Measurements from ENCODE around the gene HDAC4. TPM values are rescaled to one million over a fixed set of nuclear protein-coding genes. Genes with fewer than 3 reads are reported as not detected.

The HDAC4 gene
- total RNA-seq, 4 donors from 2014 or later, result 12.9 to 91.6 (median 39.8) TPM

DNA sequence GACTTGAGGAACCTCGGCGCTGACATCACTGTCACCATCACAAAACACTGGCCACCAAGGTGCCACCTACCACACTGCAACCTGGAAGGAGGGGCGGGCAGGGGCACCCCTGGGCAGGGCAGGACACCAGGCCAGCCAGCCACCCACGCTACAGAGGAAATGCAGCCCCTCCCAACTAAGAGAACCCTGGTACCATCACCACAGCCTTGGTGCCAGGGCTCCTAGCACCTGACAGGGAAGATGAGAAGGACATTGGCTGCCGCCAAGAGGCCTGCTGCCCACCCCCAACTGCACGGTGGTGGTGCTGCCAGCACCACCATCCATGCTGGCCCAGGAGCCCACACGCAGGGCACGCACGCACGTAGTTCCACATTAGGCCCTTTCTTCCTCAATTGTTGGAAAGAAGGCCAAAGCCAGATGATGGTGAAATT, 88.7 kb downstream of the HDAC4 start:
- no peaks in the 10 kb centered on the region for H3K36me3 ChIP-seq
- intact Hi-C loops (cut with DNase I), result loop anchor here (10.0 kb wide), 1 partner anchor 73 kb away; no protein-coding TSS in a partner anchor
- H3K27me3 ChIP-seq, result no peaks in the 10 kb centered on the region
- no peak overlapping the region for H3K27ac ChIP-seq
- peaks cover 12 to 37% of the 10 kb centered on the region in 2 donors for H3K4me1 ChIP-seq
- DNase-seq, result no peak
- 95 to 97% methylated on average over 9 to 10 of the region's 10 CpGs for WGBS, 2 donors
- no peak for TF ChIP-seq POLR2A (IDR thresholded peaks at IDR 0.05)
- TF ChIP-seq, protein P1, sequence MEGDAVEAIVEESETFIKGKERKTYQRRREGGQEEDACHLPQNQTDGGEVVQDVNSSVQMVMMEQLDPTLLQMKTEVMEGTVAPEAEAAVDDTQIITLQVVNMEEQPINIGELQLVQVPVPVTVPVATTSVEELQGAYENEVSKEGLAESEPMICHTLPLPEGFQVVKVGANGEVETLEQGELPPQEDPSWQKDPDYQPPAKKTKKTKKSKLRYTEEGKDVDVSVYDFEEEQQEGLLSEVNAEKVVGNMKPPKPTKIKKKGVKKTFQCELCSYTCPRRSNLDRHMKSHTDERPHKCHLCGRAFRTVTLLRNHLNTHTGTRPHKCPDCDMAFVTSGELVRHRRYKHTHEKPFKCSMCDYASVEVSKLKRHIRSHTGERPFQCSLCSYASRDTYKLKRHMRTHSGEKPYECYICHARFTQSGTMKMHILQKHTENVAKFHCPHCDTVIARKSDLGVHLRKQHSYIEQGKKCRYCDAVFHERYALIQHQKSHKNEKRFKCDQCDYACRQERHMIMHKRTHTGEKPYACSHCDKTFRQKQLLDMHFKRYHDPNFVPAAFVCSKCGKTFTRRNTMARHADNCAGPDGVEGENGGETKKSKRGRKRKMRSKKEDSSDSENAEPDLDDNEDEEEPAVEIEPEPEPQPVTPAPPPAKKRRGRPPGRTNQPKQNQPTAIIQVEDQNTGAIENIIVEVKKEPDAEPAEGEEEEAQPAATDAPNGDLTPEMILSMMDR (IDR thresholded peaks at IDR 0.05), result no peak
- H3K9me3 ChIP-seq, result no peaks in the 10 kb centered on the region
- H3K4me3 ChIP-seq (replicated peaks in 1 of 3), result no peak overlapping the region

DNA sequence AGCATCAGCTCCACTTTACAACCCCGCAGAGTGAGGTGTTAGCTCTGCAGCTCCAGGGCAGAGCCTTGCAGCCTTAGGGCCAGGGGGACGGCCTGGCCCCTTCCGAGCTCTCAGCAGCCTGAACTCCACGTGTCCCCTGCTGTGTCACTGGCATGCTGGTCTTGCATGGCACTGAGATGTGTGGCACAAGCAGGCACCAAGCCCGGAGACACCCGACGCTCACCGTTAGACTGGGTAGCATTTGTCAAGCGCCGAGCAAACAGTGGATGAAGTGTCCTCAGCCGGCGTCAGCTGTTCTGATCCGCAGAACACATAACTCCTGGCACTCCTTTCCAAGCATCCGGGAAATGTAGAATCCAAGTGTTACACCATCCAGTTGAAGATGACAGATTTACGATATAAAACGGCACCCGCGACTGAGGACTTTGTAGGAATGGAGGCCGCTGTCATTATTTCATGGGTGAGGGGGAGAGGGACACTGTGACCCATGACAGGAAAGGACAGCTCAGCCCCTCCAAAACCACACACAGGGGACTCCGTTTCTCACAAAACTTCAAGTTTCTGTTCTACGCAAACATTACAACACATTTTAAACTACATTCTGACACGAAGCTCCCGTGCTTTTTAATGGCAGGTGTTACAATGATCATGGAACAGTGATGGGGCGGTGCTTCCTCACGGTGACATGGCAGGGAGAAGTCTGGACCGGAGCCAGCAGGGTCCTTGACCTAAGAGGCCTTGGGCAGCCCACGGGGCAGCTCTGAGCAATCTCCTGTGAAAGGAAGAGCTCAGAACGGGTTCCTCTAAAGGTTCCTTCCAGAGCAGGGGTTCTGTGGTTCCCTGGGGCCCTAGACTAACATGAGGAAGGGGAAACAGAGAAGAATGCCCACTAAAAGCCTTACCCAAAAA, 89.4 kb downstream of the HDAC4 start:
- H3K4me3 ChIP-seq (replicated peaks in 1 of 3), result no peak overlapping the region
- intact Hi-C loops (cut with DNase I), result loop anchor here (10.0 kb wide), 1 partner anchor 73 kb away; no protein-coding TSS in a partner anchor
- no peak overlapping the region for H3K27ac ChIP-seq
- peaks cover 12 to 37% of the 10 kb centered on the region in 2 donors for H3K4me1 ChIP-seq
- peak in 1 of 2 donors; percentile 53 for DNase-seq
- TF ChIP-seq, protein P1 (IDR thresholded peaks at IDR 0.05), result no peak
- no peak for TF ChIP-seq POLR2A (IDR thresholded peaks at IDR 0.05)
- H3K9me3 ChIP-seq, result no peaks in the 10 kb centered on the region
- H3K36me3 ChIP-seq, result no peaks in the 10 kb centered on the region
- H3K27me3 ChIP-seq, result no peaks in the 10 kb centered on the region
- WGBS, 2 donors, result 70 to 72% methylated on average over 19 to 26 of the region's 28 CpGs

DNA sequence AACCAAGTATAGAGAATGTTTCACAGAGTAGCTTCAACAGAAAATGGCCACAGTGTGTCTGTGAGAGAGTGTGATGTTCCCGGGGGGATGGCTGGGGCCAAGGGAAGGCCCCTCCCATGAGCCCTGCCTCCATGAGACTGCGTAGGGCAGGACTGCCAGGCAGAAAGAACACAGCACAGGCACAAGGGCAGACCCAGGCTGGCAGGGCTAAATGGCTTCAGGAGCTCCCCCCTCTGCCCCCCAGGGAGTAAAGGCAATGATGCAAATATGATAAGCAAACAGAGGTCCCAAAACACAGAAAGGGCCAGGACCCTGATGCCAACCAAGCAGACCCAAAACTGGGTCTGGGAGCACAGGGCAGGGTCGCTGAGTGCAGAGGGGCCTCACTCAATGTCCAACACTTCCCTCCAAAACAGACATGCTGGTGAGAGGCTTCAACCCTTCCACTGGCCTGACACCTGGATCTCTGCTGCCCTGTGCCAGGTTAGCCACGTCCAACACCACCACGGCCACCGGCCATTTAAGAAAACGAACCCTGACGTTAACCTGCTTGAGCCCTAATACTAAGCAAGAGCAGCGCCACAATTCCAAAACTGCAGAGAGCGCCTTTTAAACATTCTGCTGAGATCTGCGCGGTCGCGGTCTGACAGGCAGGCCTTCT, 90.3 kb downstream of the HDAC4 start:
- Histone ChIP-seq H3K4me1 (peaks cover 12 to 37% of the 10 kb centered on the region in 2 donors), H3K9me3 (no peaks in the 10 kb centered on the region), H3K27ac (no peak overlapping the region), H3K4me3 (replicated peaks in 1 of 3) (no peak overlapping the region), H3K36me3 (no peaks in the 10 kb centered on the region), H3K27me3 (no peaks in the 10 kb centered on the region)
- DNase-seq, result peak in 1 of 2 donors; percentile 34
- TF ChIP-seq, protein P1 (IDR thresholded peaks at IDR 0.05), result no peak
- TF ChIP-seq POLR2A (IDR thresholded peaks at IDR 0.05), result no peak
- WGBS, 2 donors, result 88 to 90% methylated on average over 14 of the region's 14 CpGs
- intact Hi-C loops (cut with DNase I), result loop anchor here (10.0 kb wide), 1 partner anchor 74 kb away; no protein-coding TSS in a partner anchor

DNA sequence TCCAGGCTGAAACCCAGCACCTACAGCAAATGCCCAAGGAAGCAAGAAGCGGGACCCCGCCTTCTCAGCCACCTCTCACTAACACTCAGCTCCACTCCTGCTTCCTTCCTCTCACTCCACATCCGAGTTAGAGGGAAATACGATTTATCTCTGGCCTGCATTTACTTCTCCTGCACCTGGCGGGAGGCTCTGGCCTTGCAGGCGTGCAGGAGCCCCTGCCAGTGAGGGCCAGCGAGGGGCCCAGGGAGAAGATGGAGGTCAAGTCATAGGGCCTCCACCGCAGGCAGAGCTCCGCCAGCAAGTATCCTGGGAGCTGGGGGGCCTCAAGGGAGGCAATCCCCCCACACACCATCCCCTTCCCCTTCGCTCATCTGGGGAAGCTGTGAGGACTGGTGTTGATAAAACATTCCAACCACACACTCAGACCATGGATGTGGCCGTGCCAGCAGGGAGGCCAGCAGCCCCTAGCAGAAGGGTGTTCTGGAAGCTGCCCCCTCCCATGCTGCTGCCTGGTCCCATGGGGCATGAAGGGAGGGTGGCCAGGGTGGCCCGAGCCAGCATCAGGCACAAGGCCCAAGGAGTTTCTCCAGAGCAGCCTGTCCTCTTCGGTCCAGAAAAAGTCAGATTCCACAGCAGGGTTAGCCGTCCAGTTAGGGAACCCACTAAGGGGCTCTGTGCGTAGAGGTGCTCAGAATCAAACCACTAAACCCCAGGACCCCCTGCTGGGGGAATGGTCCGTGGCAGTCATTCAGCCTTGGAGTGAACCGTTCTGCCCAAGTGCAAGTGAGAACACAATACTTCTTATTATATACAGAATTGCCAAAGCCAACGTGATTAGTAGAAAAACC, 91.2 kb downstream of the HDAC4 start:
- TF ChIP-seq, protein P1 (IDR thresholded peaks at IDR 0.05), result no peak
- no peak for TF ChIP-seq POLR2A (IDR thresholded peaks at IDR 0.05)
- H3K9me3 ChIP-seq, result no peaks in the 10 kb centered on the region
- H3K4me3 ChIP-seq (replicated peaks in 1 of 3), result no peak overlapping the region
- intact Hi-C loops (cut with DNase I), result loop anchor here (10.0 kb wide), 1 partner anchor 75 kb away; no protein-coding TSS in a partner anchor
- peaks cover 12 to 43% of the 10 kb centered on the region in 2 donors for H3K4me1 ChIP-seq
- no peaks in the 10 kb centered on the region for H3K36me3 ChIP-seq
- no peak for DNase-seq
- H3K27me3 ChIP-seq, result no peaks in the 10 kb centered on the region
- 67 to 86% methylated on average over 12 to 16 of the region's 18 CpGs for WGBS, 2 donors
- H3K27ac ChIP-seq, result peak overlapping the region in 2 of 3 donors; percentile 54 to 57
